T-helper 9 cell (primary cell): ENCODE data around the gene WBP1L.

Source experiments
- DNase-seq: peaks from one replicate; pipeline ENCODE4 v3.0.0-alpha.2; 2020

Gene WBP1L

DNA sequence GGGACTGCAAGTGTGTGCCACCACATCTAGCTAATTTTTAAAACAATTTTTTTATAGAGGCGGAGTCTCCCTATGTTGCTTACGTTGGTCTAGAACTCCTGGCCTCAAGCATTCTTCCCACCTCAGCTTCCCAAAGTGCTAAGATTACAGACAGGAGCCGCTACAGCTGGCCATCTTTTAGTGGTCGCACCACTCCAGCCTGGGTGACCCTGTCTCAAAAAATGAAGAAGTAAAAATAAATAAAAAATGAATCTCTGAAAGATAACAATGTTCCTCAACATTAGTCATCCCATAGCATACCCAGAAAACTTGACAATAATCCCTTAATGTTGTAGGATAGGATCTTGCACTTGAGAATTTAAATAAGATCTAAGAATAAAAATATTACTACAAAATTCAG is 18.2 kb downstream of the WBP1L start:
- DNase-seq: no peak

DNA sequence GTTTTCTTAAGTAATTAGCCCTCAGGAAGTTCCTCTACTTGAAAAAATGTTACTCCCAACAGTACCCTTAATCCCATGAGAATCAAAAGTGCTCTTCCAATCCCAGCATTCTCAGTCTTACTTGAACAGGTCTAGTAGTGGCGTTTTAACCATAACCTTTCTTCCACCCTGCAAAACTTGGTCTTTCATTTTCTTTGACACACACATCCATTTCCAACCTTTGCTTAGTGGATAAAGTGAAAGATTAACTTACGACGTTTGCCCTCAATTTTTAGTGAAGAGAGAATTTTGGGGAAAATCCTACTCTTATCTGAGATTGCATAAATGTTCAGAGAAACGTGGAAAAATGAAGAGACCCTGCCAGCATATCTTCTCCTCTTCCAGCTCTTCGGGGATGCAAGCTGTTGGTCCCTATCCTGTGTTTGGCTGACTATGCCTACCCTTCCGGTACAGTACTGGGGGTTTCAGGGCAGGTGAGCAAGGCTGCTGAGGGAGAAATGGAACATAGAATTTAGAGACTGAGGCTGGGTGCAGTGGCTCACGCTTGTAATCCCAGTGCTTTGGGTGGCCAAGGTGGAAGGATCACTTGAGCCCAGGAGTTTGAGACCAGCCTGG is 18.8 kb downstream of the WBP1L start:
- DNase-seq: no peak

DNA sequence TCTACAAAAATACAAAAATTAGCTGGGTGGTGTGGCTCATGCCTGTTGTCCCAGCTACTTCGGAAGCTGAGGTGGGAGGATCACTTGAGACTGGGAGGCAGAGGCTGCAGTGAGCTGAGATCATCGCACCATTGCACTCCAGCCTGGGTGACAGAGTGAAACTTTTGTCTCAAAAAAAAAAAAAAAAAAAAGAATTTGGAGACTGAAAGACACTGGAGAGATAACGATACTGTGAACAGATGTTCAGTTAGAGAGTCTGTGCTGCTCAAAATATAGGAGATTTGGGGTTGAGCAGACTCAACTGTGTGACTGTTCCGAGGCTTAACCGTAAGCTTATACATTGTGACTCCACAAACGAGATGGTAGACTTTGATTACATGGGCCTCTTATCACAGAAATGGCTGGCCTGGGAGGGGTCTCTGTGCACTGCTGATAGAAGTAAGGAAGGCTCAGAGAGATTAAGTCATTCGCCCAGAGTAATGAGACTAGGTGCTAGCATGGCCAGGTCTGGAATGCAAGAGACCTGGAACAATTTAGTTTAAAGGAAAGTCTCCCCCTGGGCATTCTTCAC is 19.4 kb downstream of the WBP1L start:
- no peak for DNase-seq

DNA sequence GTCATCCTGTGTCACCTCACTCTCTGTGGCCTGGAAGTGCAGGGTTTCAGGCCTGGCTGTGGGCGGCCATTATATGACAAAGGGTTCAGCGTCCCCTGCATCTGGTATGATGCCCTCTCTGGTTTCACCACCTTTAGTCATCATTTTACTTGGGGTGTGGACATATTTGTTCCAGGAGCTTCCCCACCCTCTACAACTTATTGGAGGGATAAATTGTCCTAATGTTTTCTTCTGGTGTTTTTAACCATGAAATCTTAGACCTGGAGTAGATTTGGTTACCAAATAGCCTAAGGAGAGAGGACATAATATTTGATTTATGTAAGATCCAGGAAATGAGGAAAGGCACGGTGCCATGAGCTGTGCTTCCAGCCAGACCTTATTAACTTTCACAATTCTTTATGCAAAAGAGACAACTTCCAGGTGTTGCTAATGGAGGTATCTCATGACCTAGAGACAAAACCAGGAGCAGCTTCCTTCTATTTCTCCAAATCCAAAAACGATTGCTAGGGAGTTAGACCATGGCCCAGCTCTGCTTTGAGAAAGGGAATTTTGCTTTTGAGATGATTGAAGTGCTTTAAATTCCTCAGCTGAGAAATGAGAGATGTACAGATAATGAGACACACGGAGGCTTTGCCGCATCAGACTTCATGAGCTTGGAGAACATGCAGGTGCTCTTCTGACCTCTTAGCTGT is 20.9 kb downstream of the WBP1L start:
- DNase-seq: no peak

DNA sequence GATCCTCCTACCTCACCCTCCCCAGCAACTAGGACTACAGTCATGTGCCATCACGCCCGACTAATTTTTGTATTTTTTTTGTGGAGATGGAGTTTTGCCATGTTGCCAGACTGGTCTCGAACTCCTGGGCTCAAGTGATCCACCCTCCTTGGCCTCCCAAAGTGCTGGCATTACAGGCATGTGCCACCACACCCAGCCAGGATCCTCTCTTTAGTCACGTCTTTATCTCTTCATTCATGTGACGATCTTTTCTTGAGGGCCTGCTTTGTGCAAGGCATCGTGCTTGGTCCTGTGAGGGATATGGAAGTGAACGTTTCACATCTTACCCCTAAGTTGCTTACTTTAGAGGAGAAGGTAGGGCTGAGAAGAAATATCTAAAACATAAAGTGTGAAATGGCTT is 21.6 kb downstream of the WBP1L start:
- DNase-seq: no peak

DNA sequence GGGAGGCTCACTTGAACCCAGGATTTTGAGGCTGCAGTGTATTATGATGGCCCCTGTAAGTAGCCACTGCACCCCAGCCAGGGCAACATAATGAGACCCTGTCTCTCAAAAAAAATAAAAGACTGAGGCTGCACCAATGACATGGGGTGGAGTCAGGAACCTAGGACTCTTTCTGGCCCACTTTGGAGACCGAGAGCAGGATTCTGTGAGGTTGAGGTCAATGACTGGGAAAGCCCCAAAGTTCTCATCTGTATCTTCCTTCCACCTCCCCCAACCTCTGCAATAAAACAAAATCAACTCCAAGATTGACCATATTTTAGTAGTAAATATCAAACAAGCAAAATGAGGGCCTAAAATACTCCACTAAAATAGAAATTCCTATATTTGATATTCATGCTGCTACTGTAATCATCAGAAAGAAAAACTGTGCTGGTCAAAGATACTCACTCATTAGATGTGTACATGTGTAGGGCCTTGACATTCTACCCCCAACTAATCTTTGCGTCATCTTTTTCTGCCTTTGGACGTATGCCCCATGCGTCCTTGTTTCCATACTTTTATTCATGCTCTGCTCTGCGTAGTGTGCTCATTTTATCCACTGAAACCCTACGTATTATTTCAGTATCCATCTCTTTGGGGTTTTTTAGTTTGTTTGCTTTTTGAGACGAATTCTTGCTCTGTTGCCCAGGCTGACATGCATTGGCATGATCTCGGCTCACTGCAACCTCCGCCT is 23.8 kb downstream of the WBP1L start:
- no peak for DNase-seq

DNA sequence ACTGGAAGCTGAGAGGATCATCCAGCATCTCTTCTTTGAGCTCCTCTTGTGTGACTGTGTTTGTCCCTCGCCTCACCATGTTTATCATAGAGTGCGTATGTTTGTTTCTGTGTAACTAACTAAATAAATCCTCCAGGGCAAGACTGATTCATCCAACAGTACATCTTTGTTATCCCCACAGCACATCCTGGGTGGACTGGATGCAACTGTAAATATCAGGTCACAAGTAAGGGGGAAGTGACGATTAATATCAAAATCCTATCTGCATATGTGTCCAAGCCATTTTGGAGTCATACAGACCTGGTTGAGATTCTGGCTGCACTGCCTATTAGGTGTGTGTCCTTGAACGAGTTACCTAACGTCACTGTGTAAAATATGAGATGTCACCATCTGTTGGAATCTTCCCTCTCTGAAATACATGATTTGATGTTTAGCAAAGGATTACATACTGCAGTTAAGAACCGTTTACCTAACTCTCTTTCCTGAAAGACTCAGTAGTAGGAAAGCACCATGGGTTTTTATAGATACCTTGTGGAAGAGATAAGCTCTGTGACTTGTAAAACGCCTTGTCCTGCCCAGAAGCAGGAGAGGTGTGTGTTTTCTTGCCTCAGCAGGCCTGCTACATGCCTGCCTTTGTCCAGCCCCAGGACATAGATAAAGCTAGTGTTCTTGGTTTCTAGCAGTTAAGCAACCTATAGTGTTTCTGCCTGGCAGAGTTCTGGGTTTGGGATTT is 25.8 kb downstream of the WBP1L start:
- DNase-seq: no peak

DNA sequence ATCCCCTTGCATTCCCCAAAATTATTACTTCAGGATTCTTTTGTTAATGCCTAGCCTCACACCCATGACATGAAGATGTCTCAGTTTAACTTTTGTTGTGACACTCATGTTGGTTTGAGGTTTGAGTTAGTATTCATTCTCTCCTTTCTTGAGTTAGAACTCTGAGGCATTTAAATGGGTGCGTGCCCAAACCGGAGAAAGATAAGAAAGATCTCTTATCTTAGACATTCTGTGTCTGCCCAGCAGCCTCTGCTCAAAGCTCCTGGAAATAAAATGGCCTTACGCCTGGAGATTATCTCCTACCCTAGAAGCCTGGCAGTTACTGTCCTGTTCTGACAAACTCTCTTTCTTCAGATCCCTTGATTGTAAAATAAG is 26.3 kb downstream of the WBP1L start:
- no peak for DNase-seq

DNA sequence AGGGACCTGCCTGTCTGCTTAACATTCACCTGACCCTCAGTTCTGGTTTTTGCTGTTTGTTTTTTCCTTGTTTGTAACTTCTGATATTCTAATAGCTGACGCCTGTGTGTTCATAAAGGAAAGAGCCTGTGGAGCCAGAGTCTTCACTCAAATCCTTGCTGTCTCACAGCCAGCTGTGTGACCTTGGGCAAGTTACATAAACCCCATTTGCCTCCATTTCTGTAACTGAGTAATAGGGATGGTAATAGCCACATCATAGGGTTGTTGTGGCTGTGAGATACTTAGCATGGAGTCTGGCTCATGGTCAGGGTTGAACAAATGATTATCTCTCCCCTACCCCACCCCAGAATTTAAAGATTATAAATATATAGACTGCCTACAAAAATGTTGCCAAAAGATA is 27.0 kb downstream of the WBP1L start:
- DNase-seq: no peak

DNA sequence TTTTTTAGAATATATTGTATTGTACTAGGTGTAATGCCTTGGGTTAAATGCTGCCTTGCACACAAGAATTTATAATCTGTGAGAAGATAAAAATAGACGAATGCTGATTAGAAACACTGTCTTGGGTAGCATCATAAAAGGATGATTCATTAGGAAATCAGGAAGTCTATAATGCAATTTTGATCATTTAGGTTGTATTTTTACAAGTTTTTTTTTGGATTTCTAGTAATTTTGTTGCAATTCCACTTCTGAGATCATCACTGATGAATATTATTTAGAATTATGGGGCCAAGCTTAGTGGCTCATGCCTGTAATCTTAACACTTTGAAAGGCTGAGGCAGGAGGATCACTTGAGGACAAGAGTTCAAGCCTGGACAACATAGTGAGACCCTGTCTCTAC is 29.6 kb downstream of the WBP1L start:
- DNase-seq: no peak

DNA sequence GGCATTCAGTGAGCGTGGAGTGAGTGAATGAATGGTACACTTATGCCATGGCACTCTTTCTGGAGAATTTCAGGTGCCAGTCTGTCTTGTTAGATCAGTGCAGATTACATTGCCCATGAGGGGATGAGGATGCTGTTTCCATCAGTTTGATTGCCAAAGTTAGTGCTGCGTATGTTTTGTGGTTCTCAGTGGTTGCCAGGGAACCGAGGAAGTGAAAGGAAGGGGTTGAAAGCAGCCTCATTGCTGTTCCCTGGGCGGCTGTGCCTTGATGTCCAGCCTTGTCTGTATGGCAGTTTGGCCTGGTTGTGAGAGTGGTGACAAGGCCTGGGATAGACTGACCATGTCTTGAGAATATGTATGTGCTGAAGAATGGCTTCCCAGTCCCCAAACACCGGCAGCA is 30.2 kb downstream of the WBP1L start:
- no peak for DNase-seq

DNA sequence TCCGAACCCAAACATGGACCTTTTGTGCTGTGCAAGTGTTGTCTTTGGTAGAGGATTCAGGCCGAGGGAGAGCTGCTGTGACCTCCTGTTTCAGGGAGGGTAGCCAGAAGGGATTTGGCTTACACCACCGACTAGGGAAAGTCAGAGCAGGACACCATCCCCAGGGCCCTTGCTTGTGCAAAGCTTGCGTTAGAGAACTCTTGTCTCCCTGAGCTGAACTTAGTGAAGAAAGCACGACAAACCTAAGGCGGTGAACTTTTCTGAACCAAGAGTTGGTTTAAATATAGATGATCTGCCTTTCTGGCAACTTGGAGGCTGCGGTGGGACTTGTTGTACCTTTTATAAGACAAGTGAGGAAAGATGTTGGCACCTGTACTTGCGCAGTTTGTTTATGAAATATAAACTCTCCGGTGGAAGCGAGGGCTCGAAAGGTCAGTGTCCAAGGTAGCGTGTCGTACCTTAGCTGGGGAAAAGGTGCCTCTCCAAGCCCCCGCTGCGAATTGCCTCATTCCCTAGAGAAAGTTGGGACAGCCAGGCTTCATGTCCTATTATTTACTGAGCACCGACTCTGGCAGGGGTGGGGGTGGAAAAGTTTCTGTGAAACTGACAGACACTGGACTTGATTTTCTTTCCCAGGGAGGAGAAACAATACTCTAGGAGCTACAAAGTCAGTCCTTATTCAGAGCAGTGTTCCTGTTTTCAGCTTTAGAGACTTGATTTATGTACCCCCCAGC is 31.6 kb downstream of the WBP1L start:
- no peak for DNase-seq

DNA sequence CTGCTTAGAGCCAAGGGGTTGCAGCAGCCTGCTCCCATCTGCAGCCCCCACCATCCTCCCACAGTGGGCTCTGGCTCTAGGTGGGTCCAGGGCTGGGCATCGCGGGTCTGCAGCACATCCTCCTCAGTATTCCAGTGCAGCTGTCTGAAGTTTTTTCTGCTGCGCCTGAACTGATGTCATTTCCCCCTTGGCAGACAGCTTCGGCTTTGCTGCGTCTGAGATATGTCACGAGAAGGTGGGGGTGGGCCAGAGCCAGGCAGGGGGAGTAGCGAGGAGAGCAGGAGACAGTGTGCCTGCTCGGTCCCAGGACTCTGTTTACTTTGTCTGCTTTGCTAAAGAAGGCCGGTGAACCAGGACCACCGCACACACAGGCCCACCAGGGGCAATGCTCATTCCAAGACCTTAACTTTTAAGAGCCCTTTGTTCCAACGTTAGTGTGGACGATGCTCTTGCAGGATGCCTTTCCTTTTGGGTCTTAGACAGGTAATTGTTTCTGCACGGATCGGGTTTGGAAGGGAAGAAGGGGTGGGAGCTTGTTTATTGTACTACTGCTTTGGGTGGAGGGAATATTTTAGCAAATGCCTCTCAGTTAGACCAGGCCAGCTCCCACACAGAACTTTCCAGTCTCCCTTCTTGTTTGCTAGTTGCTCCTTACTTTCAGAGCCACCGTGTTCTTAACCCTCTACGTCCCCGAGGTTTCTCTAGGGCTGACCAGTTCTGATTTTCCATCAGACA is 32.4 kb downstream of the WBP1L start:
- DNase-seq: no peak

DNA sequence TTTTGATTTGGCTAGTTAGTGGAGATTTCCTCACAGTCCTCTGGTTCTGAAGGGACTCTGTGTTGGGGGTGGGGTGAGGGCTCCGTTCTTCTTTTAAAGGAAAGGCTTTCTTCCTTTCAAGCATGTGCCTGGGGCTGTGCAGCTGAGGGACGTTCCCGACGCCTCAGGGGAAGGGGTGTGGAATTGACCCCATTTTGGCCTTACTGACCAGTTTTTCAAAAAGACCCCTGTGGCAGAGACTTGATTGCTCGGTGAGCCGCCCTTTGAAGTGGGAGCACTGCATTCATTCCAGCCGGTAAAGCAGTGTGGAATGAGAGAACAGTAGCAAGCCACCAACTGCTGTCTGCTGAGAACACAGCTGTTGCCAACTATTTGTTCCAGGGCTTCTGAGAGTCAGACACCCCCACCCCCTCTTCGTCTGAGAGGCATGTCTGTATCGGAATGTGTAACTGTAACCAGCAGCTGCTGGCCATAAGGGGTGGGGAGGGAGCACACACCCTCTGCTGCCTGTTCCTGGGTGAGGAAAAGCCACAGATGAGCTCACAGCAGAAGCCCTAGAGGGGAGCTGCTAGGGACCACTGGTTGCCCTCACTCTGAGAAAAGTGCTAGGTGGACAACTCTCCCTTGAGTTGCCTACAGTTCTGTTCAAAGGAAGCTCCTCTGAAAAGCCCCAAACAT is 33.2 kb downstream of the WBP1L start:
- DNase-seq: no peak

DNA sequence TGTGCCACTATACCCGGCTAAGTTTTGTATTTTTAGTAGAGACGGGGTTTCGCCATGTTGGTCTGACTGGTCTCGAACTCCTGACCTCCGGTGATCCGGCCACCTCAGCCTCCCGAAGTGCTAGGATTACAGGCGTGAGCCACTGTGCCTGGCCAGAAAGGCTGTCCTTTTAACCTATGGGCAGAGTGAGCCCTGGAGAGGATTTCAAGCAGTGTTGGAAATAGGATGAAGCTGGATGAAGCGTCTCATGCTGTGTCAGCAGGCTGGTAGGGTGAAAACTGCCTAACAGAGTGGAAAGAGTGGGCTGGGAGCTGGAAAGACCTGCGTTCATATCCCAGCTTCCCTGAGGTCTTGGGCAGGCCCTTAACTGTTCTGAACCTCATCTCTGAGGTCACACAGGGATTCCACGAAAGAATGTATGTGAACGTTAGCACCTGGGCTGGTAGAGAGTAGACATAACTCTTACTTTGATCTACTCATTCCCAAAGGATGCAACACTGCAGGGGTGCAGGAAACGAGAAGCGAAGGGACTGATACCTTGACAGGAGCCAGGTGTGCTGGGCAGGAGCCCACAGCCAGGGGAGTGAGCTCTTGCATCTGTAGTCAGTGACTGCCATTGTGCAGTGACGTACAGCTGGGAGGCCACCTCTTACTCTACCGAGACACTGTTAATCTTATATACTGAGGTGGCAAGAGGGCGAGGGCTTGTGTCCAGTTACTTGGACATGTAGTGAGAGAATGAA is 34.1 kb downstream of the WBP1L start:
- no peak for DNase-seq

DNA sequence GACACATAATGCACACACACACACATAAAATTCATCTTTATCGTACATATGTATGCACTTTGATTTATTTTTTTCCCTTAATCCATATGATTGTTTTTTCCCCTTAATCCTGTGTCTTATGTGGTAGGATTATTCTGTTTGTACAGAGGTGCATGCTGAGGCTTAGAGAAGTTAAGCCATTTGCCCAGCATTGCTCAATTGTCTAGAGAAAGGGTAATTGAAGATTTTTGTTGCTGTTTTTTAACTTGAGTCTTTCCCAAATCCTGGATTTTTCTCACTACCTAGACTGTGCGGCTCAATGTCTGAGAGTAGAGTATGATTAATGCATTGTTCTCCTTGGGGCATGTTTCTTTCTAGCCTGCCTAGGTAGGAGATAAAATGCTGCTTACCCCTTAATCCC is 35.0 kb downstream of the WBP1L start:
- no peak for DNase-seq

DNA sequence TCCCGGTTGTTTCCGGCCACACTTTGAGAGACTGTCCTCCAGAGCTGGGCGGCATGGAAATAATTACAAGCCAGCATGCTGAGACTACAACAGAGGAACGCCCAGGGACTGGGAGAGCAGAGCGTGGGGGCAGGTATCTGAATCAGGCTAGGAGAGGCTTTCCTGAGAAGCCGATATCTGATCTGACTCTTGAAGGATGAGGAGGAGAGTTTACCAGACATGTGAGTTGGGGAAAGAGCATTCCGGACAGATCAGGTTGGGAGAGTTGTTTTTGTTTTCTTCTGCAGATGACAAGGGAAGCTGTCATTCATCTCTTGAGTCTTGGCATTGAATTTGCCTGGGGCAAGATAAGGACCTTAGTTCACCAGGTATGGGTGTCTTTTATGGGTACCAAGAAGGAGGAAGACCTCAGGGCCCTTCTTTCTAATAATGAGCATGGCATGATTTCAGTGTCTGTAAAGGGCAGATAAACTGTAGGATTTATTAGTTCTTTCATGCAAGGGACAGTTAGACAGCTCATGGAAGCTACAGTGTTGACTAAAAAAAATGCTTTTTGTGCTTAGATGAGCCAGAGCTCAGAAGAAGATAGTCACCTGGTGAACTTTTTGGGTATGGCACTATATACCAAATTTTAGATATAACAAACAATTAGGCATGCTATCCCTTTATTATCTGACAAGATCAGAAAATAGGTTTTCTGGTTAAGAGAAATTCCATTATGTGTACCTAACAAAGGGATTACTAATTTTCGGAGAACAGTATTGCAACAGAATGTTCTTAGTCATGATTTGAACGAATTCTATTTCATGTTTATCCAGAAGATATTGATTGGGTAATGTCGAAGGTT is 36.2 kb downstream of the WBP1L start:
- no peak for DNase-seq

DNA sequence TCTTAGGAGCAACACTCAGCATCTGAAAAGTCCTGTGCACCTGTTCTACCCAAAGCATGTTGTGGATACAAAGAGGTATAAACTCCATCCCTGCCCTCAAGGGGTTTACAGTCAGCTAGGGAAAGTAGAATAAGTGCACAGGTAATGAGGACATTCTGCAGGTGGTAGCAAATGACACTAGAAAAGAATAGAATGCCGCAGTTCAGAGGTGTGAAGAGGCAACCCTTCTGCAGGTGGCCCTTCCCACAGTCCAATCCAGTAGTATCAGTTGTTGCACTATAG is 36.7 kb downstream of the WBP1L start:
- DNase-seq: no peak

DNA sequence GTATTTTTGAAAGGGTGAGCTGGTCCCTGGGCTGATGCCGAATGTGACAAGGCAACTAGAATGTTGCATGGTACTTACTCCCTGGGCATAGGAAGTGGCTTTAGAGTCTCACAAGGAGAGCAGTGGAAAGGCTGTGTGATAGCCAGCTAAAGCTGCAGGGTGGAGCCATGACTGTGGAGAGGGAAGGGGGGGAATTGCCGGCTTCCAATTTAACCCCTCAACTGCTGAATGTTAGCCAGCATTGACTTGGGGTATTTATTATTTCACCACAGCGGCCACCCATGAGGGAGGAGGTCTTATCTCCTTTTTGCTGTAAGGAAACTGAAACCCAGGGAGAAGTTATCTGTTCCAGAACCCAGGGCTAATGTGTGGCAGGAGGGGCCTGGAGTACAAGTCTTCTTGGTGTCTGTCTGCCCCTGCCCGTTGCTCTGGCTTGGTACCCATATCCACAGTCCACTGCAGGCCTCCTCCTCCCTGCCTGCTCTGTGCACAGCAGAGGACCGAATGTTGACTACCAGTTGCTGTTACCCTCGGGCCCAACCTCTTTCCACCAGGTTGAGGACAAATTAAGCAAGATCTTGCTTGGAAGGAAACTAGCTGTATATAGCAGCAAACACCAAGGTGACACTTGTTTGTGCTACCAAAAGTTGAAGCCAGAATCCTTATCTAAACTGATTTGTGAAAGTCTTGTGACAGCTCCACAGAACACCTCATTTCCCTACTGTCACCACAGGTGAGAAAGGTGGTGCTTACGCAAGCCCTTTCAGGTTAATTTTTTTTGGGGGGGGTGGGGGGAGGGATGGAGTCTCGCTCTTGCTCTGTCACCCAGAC is 37.6 kb downstream of the WBP1L start:
- DNase-seq: no peak
